Ascending aorta (tissue), 2 donors: ENCODE data around the gene AANAT. TPM values are rescaled to one million over a fixed set of nuclear protein-coding genes. Genes with fewer than 3 reads are reported as not detected.

ENCODE experiments used
- DNase-seq, 2 donors: peaks; one replicate each; pipeline ENCODE4 v3.0.0-alpha.2; 2019; ENCODE audit warnings: low spot score in 2 of 2
- H3K27ac ChIP-seq, 2 donors: fragments of 200-600 bp; sonication (generic); one replicate each; pipeline ENCODE4 v1.5.1; 2016 to 2017; ENCODE audit warnings: mild to moderate bottlenecking in 1 of 2
- H3K27me3 ChIP-seq: fragments of 200-600 bp; sonication (generic); one replicate; pipeline ENCODE4 v1.5.1; 2017
- H3K36me3 ChIP-seq, 2 donors: fragments of 200-600 bp; sonication (generic); one replicate each; pipeline ENCODE4 v1.5.1; 2016
- H3K4me1 ChIP-seq, 2 donors: fragments of 200-600 bp; sonication (generic); one replicate each; pipeline ENCODE4 v1.5.1; 2016 to 2017; ENCODE audit warnings: mild to moderate bottlenecking in 1 of 2
- H3K4me3 ChIP-seq, 2 donors: fragments of 200-600 bp; sonication (generic); one replicate each; pipeline ENCODE4 v1.5.1; 2016 to 2017; ENCODE audit warnings: mild to moderate bottlenecking in 1 of 2
- H3K9me3 ChIP-seq, 2 donors: fragments of 200-600 bp; sonication (generic); one replicate each; pipeline ENCODE4 v1.5.1; 2016
- CTCF ChIP-seq, 3 experiments: fragments of 200-600 bp in 2 of 3; fragments of 450-650 bp in 1 of 3; sonication (generic) in 2 of 3; IDR thresholded peaks; one replicate each; pipeline ENCODE4 v1.5.1; 2016 to 2019; ENCODE audit warnings: antibody characterized with exemption in 3 of 3, mild to moderate bottlenecking in 1 of 3, moderate library complexity in 1 of 3
- intact Hi-C: fragments of 100-400 bp; cut with DNase I; formaldehyde crosslinking; loops from one replicate; pipeline ENCODE4 v1.15.1; 2023
- total RNA-seq: library from RNA; depleted of rRNA; stranded (reverse); fragments of >200 nt; gene quantifications from one replicate; pipeline ENCODE4 v1.1.0, GENCODE V29; 2016

AANAT gene
- total RNA-seq, 1 donor from 2014 or later = not detected

DNA sequence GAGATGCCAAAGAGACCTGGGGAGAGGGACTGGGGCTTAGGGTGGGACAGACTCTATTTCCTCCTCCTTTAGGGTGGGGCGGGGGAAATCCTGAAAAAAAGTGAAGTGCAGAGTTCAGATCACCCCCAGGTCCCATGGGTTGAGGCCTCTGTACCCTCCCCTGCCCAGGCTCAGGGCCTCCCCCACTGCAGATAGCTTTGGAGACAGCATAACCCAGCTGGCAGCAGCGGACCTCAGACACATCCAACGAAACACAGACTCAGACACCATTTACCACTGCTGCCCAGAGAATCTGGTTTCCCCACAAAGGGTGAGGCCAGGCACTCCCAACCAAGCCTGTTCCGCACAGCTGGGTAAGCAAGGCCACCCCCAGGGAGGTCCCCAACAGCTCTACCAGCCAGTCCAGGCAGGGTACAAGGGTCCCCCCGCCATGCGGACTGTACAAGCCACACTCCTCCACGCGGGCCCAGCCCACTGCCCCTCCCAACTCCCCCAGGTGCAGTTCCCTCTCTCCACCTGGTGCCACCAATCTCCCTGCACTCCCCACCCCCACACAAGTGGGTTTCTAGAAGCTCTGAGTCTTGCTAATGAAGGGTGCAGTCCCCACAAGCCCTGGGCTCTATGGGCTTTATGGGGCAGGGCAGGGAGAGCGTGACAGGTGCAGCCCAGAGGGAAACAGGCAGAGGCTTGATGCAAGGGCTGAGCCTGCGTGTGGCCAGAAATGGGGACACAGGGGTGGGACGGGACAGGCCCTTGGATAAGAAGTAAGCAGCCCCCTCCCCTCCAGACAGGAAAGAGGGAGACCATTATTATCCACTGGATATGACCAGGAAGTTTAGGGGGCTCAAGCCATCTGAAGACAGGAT is 25.0 kb downstream of the AANAT start:
- Histone ChIP-seq H3K4me3 (peak overlapping the region in 1 of 2 donors; percentile 10), H3K27ac (peak overlapping the region; percentile 70 to 77), H3K27me3 (no peaks in the 10 kb centered on the region), H3K4me1 (no peaks in the 10 kb centered on the region), H3K9me3 (no peaks in the 10 kb centered on the region), H3K36me3 (no peaks in the 10 kb centered on the region)
- TF ChIP-seq CTCF (IDR thresholded peaks at IDR 0.05) = no peak
- intact Hi-C loops = no loop called here
- DNase-seq = no peak

DNA sequence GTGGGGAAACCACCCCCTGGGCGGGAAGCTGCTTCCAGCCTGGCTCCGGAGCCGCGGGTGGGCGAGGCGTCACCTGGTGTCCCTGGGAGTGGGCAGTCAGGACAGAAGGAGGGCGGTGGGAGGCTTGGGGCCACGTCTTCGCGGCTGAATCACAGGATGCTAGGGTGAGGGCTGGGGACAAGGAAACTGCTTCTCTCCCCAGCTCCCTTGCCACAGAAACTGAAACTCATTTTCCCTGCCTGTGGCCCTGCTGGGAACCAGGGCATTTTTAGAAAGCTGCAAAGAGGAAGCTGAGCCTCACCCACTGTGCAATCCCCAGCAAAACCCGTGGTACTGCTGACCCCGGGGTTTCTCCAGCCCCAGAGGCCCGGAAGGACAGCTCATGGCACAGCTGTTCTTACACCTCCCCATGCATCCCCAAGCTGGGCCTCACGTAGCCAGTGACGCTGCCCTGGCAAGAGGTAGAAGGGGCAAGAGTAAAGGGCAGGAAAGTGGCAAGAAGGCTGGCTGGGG is 25.6 kb downstream of the AANAT start:
- Histone ChIP-seq H3K4me1 (peaks cover under 1 to 5% of the 10 kb centered on the region in 2 donors), H3K27ac (peak overlapping the region; percentile 70 to 77), H3K4me3 (peak overlapping the region in 1 of 2 donors; percentile 10), H3K9me3 (no peaks in the 10 kb centered on the region), H3K36me3 (no peaks in the 10 kb centered on the region), H3K27me3 (no peaks in the 10 kb centered on the region)
- peak; percentile 69 to 83 for DNase-seq
- no peak for TF ChIP-seq CTCF (IDR thresholded peaks at IDR 0.05)
- intact Hi-C loops = no loop called here

GRCh38 chr17:76493505-76494167 is 26.2 kb downstream of the AANAT start:
- peak overlapping the region; percentile 70 to 77 for H3K27ac ChIP-seq
- intact Hi-C loops = no loop called here
- H3K27me3 ChIP-seq = no peaks in the 10 kb centered on the region
- no peaks in the 10 kb centered on the region for H3K9me3 ChIP-seq
- no peak for DNase-seq
- no peaks in the 10 kb centered on the region for H3K36me3 ChIP-seq
- peaks cover 5 to 11% of the 10 kb centered on the region in 2 donors for H3K4me1 ChIP-seq
- TF ChIP-seq CTCF (IDR thresholded peaks at IDR 0.05) = no peak
- no peak overlapping the region for H3K4me3 ChIP-seq

DNA sequence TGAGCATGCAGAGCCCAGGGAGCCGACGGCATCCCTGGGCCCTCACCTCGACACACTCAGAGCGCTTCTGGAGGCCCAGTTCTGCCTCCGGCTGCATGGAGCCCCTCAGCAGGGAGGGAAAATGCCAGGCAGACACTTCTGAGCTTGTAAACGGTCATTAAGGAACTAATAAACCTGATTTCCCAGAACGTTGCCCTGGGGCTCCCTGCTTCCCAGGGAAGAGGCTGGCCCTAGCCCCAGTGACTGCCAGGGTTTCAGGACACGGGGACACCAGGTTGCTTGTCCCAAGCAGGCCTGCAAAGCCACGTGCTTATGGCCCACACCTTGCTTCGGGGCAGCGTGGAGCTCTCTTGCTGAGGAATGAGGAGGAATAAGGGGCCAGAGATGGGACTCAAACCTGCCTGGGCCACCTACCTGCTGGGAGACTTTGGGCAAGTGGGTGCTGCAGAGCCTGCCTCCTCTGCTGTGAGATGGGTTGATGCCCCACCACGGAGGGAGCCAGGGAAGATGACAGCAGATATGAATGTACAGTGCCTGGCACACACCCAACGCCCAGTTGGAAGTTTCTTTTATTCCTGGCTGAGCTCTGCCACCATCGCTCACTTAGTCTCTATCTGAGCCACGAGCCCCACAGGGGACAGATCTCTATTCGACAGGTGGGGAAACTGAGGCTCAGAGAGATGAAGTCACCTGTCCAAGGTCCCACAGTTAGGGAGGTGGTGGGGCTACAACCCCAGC is 28.4 kb downstream of the AANAT start:
- Histone ChIP-seq H3K4me3 (no peak overlapping the region), H3K27ac (no peak overlapping the region), H3K27me3 (no peaks in the 10 kb centered on the region), H3K4me1 (peaks cover 5 to 29% of the 10 kb centered on the region in 2 donors), H3K36me3 (no peaks in the 10 kb centered on the region), H3K9me3 (no peaks in the 10 kb centered on the region)
- DNase-seq = no peak
- intact Hi-C loops = no loop called here
- TF ChIP-seq CTCF (IDR thresholded peaks at IDR 0.05) = no peak

- no peak for TF ChIP-seq CTCF (IDR thresholded peaks at IDR 0.05)
- Histone ChIP-seq H3K4me1 (peaks cover 5 to 30% of the 10 kb centered on the region in 2 donors), H3K27ac (no peak overlapping the region), H3K27me3 (no peaks in the 10 kb centered on the region), H3K4me3 (no peak overlapping the region), H3K36me3 (no peaks in the 10 kb centered on the region), H3K9me3 (no peaks in the 10 kb centered on the region)
- intact Hi-C loops = no loop called here
- no peak for DNase-seq
These were observed 29.1 kb downstream of the AANAT start for GRCh38 chr17:76496464-76496863.
